T-cell (primary cell): ENCODE results near the gene OR6B1. TPM values are rescaled to one million over a fixed set of nuclear protein-coding genes. Genes with fewer than 3 reads are reported as not detected.
"Not testable (repeated sequence)": the region's sequence is repeated elsewhere in the genome, so short reads cannot be mapped to it uniquely, and the experiment has no call there.

Source experiments
- ATAC-seq, 4 experiments: fragments of 200-7000 bp in 3 of 4; fragments of 150-1000 bp in 1 of 4; cut with Tn5 transposase; replicated peaks in 1 of 4; 1 replicate in 3 of 4; 2 replicates in 1 of 4; pipeline ENCODE4 v1.10.0; 2021; ENCODE audit warnings: moderate library complexity in 3 of 4, mild to moderate bottlenecking in 2 of 4, moderate number of reproducible peaks in 1 of 4
- CTCF ChIA-PET, 2 donors: fragments of 300-600 bp; sonication (Branson Sonifier 250); formaldehyde crosslinking; loops; one replicate each; lab custom pipeline; 2022; ENCODE audit warnings: antibody characterized with exemption in 2 of 2; lab: Charles Lee
- POLR2A ChIA-PET, 2 donors: fragments of 300-600 bp; sonication (Branson Sonifier 250); formaldehyde crosslinking; loops; one replicate each; lab custom pipeline; 2022; ENCODE audit warnings: antibody characterized with exemption in 2 of 2; lab: Charles Lee
- DNase-seq, 35 experiments: peaks; one replicate each; pipeline versions ENCODE4 v3.0.0 to v3.0.0-alpha.2; 2013 to 2023
- H3K27ac ChIP-seq: one replicate; pipeline ENCODE4 v1.5.1; 2013; ENCODE audit warnings: low read length
- H3K27me3 ChIP-seq, 2 experiments: replicated peaks in 1 of 2; 1 replicate in 1 of 2; 2 replicates in 1 of 2; pipeline versions ENCODE4 v1.6.1 to v1.7.0; 2013; ENCODE audit warnings: low read length in 1 of 2, mixed read lengths in 1 of 2; ENCODE audit not compliant: control insufficient read depth in 2 of 2, insufficient read depth in 2 of 2; ENCODE audit errors: extremely low read depth in 1 of 2
- H3K36me3 ChIP-seq, 2 donors: 1 replicate in 1 of 2; 2 replicates in 1 of 2; pipeline versions ENCODE4 v1.6.1 to v1.7.0; 2013; ENCODE audit warnings: low read length in 1 of 2; ENCODE audit not compliant: control insufficient read depth in 2 of 2, insufficient read depth in 1 of 2; ENCODE audit errors: extremely low read depth in 1 of 2
- H3K4me1 ChIP-seq, 2 experiments: 1 replicate in 1 of 2; 2 replicates in 1 of 2; pipeline versions ENCODE4 v1.6.1 to v1.7.0; 2013; ENCODE audit warnings: low read length in 2 of 2, mixed read lengths in 1 of 2; ENCODE audit not compliant: insufficient read depth in 2 of 2, control insufficient read depth in 1 of 2; ENCODE audit errors: extremely low read depth in 1 of 2
- H3K4me3 ChIP-seq, 2 donors: 1 replicate in 1 of 2; 2 replicates in 1 of 2; pipeline versions ENCODE4 v1.5.1 to v1.7.0; 2013; ENCODE audit warnings: mild to moderate bottlenecking in 2 of 2, low read length in 1 of 2, moderate library complexity in 1 of 2; ENCODE audit not compliant: control insufficient read depth in 1 of 2; ENCODE audit errors: extremely low read depth in 1 of 2
- H3K9me3 ChIP-seq: 2 replicates; pipeline ENCODE4 v1.7.0; 2013
- H3K27ac Mint-ChIP-seq, 2 donors: one replicate each; pipeline ENCODE4 v1.8.0; 2020 to 2021; ENCODE audit warnings: mild to moderate bottlenecking in 2 of 2, mixed read lengths in 2 of 2
- H3K27me3 Mint-ChIP-seq, 2 donors: one replicate each; pipeline ENCODE4 v1.8.0; 2021 to 2022; ENCODE audit warnings: mixed read lengths in 2 of 2
- H3K36me3 Mint-ChIP-seq: one replicate; pipeline ENCODE4 v1.8.0; 2021; ENCODE audit warnings: mixed read lengths
- H3K4me1 Mint-ChIP-seq, 3 donors: one replicate each; pipeline ENCODE4 v1.8.0; 2020 to 2022; ENCODE audit warnings: mixed read lengths in 3 of 3, mild to moderate bottlenecking in 1 of 3
- H3K4me3 Mint-ChIP-seq, 3 donors: one replicate each; pipeline ENCODE4 v1.8.0; 2020 to 2022; ENCODE audit warnings: mild to moderate bottlenecking in 3 of 3, mixed read lengths in 3 of 3, moderate library complexity in 3 of 3
- H3K9me3 Mint-ChIP-seq, 3 donors: one replicate each; pipeline ENCODE4 v1.8.0; 2020 to 2022; ENCODE audit warnings: mixed read lengths in 3 of 3
- WGBS: methylation state at CpG from one replicate; pipeline ENCODE4 v1.1.5; 2013; ENCODE audit warnings: missing lambda C conversion rate; ENCODE audit not compliant: insufficient coverage; 5-methylcytosine and 5-hydroxymethylcytosine counted together
- total RNA-seq, 35 experiments: library from RNA in 6 of 35; stranded (reverse) in 6 of 35; fragments of 120-200 nt in 1 of 35; gene quantifications; one replicate each; pipeline versions ENCODE4 v1.2.1 to v1.2.4 and lab custom pipeline; 2013 to 2026

Gene OR6B1
- total RNA-seq, 5 donors from 2014 or later (not counting 1 experiment from before 2014, with no cell fraction given) = not detected

DNA sequence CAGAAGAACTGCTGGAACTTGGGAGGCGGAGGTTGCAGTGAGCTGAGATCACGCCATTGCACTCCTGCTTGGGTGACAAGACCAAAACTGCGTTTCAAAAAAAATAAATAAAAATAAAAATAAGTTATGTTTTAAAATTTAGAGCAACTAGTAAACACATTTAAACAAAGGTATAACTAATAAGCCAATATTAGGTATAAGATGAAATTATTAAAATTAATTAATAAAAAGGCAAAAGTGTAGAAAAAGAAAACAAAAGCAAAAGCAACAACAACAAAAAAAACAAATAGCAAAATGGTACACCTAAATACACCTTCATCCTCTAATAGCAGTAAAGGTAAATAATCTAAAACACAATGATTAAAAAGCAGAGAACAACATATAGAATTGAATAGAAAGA is 6.2 kb upstream of the OR6B1 start:
- POLR2A ChIA-PET = no interaction called here
- no peak overlapping the region for H3K27ac ChIP-seq
- no peak overlapping the region for H3K4me3 Mint-ChIP-seq
- no peaks in the 10 kb centered on the region for H3K4me1 ChIP-seq
- H3K9me3 ChIP-seq = no peaks in the 10 kb centered on the region
- H3K9me3 Mint-ChIP-seq = peaks cover 8 to 22% (median 8%) of the 10 kb centered on the region in 3 donors
- H3K4me3 ChIP-seq = no peak overlapping the region
- DNase-seq = no peak
- H3K27me3 Mint-ChIP-seq = peaks cover 6 to 13% of the 10 kb centered on the region in 2 donors
- CTCF ChIA-PET = no interaction called here
- H3K27ac Mint-ChIP-seq = no peak overlapping the region
- H3K27me3 ChIP-seq = no peaks in the 10 kb centered on the region
- ATAC-seq = no peak
- H3K4me1 Mint-ChIP-seq = no peaks in the 10 kb centered on the region
- no peaks in the 10 kb centered on the region for H3K36me3 ChIP-seq
- H3K36me3 Mint-ChIP-seq = peaks cover 5% of the 10 kb centered on the region
- no CpG with 5 or more reads among the region's 3 CpGs for WGBS

DNA sequence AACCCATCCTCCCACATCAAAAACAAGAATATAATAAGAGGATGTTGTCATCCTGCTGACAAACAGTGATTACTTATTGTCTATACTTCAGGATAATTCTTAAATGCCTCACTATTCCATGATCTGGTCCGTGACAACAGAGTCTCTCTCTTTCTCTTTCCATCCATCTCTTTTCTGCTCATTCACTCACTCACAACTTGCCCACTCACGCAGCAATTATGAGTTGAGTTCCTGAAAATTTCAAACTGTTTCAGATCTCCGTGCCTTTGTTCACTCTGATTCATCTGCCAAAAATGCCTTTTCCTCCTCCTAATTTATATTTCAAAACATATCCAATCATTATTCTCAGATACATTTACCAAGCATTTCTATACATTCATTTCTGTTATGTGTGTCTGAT is 1.4 kb downstream of the OR6B1 start:
- Histone ChIP-seq H3K4me1 (no peaks in the 10 kb centered on the region), H3K36me3 (no peaks in the 10 kb centered on the region), H3K27me3 (no peaks in the 10 kb centered on the region), H3K27ac (no peak overlapping the region), H3K4me3 (no peak overlapping the region), H3K9me3 (no peaks in the 10 kb centered on the region)
- Mint-ChIP-seq H3K4me3 (no peak overlapping the region), H3K27ac (no peak overlapping the region), H3K4me1 (no peaks in the 10 kb centered on the region), H3K27me3 (peaks cover 7 to 21% of the 10 kb centered on the region in 2 donors), H3K36me3 (no peaks in the 10 kb centered on the region), H3K9me3 (no peaks in the 10 kb centered on the region)
- DNase-seq (no peak), ATAC-seq (no peak)
- POLR2A ChIA-PET = no interaction called here
- CTCF ChIA-PET = no interaction called here
- 59% methylated on average over 2 of the region's 3 CpGs for WGBS

- Mint-ChIP-seq H3K9me3 (peaks cover 4 to 15% (median 12%) of the 10 kb centered on the region in 3 donors), H3K4me3 (no peak overlapping the region), H3K27ac (no peak overlapping the region), H3K27me3 (peaks cover 16 to 25% of the 10 kb centered on the region in 2 donors), H3K4me1 (no peaks in the 10 kb centered on the region), H3K36me3 (no peaks in the 10 kb centered on the region)
- Histone ChIP-seq H3K4me3 (no peak overlapping the region), H3K27me3 (no peaks in the 10 kb centered on the region), H3K4me1 (no peaks in the 10 kb centered on the region), H3K9me3 (no peaks in the 10 kb centered on the region), H3K36me3 (no peaks in the 10 kb centered on the region), H3K27ac (no peak overlapping the region)
- DNase-seq (no peak), ATAC-seq (no peak)
- POLR2A ChIA-PET = no interaction called here
- CTCF ChIA-PET = no interaction called here
- WGBS = 100% methylated on average over 1 of the region's 5 CpGs
Observed at GRCh38 chr7:144004703-144005102, 4.6 kb downstream of the OR6B1 start.

- Mint-ChIP-seq H3K4me1 (no peaks in the 10 kb centered on the region), H3K36me3 (no peaks in the 10 kb centered on the region), H3K9me3 (peaks cover 8 to 25% (median 19%) of the 10 kb centered on the region in 3 donors), H3K27ac (no peak overlapping the region), H3K27me3 (peaks cover 16 to 26% of the 10 kb centered on the region in 2 donors), H3K4me3 (no peak overlapping the region)
- no peaks in the 10 kb centered on the region for H3K4me1 ChIP-seq
- ATAC-seq (no peak), DNase-seq (no peak)
- WGBS = no CpG with 5 or more reads among the region's 1 CpG
- no peak overlapping the region for H3K27ac ChIP-seq
- no peaks in the 10 kb centered on the region for H3K36me3 ChIP-seq
- no peak overlapping the region for H3K4me3 ChIP-seq
- ChIA-PET POLR2A (no interaction called here), CTCF (no interaction called here)
- peaks cover 0 to 2% of the 10 kb centered on the region in 2 experiments for H3K27me3 ChIP-seq
- no peaks in the 10 kb centered on the region for H3K9me3 ChIP-seq
Observed at GRCh38 chr7:144006029-144006691, 6.0 kb downstream of the OR6B1 start.

DNA sequence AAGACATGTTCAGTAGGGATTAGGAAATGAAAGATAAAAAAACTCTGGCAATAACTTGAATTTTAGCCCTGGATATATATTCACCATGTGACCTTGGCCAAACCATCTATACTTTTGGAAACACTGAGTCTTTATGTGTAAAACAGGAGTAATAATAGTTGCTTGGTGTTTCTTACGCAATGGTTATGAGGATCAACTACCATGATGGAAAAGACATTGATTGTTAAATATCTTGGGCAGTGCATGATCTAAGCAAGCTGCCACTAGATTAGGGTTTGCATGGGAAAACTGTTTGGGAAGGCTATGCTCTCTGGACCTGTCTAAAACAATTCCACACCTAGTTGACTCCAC is 6.5 kb downstream of the OR6B1 start:
- CTCF ChIA-PET = no interaction called here
- H3K4me3 Mint-ChIP-seq = no peak overlapping the region
- 100% methylated on average over 1 of the region's 1 CpG for WGBS
- no peaks in the 10 kb centered on the region for H3K4me1 Mint-ChIP-seq
- peaks cover 0 to 2% of the 10 kb centered on the region in 2 experiments for H3K27me3 ChIP-seq
- no peaks in the 10 kb centered on the region for H3K9me3 ChIP-seq
- no peaks in the 10 kb centered on the region for H3K36me3 ChIP-seq
- H3K27ac Mint-ChIP-seq = no peak overlapping the region
- no peaks in the 10 kb centered on the region for H3K36me3 Mint-ChIP-seq
- H3K27ac ChIP-seq = no peak overlapping the region
- ATAC-seq (no peak), DNase-seq (no peak)
- peaks cover 8 to 25% (median 19%) of the 10 kb centered on the region in 3 donors for H3K9me3 Mint-ChIP-seq
- POLR2A ChIA-PET = no interaction called here
- no peaks in the 10 kb centered on the region for H3K4me1 ChIP-seq
- H3K27me3 Mint-ChIP-seq = peaks cover 19 to 31% of the 10 kb centered on the region in 2 donors
- H3K4me3 ChIP-seq = no peak overlapping the region

GRCh38 chr7:144009361-144009760 is 9.2 kb downstream of the OR6B1 start:
- CTCF ChIA-PET = no interaction called here
- Histone ChIP-seq H3K36me3 (no peaks in the 10 kb centered on the region), H3K27me3 (peaks cover 0 to 2% of the 10 kb centered on the region in 2 experiments), H3K9me3 (no peaks in the 10 kb centered on the region), H3K4me1 (no peaks in the 10 kb centered on the region), H3K4me3 (no peak overlapping the region), H3K27ac (no peak overlapping the region)
- Mint-ChIP-seq H3K36me3 (no peaks in the 10 kb centered on the region), H3K4me3 (no peak overlapping the region), H3K4me1 (no peaks in the 10 kb centered on the region), H3K27me3 (peaks cover 19 to 45% of the 10 kb centered on the region in 2 donors), H3K9me3 (peaks cover 8 to 25% (median 19%) of the 10 kb centered on the region in 3 donors), H3K27ac (no peak overlapping the region)
- 48% methylated on average over 2 of the region's 2 CpGs for WGBS
- ATAC-seq (no peak), DNase-seq (no peak)
- POLR2A ChIA-PET = no interaction called here

DNA sequence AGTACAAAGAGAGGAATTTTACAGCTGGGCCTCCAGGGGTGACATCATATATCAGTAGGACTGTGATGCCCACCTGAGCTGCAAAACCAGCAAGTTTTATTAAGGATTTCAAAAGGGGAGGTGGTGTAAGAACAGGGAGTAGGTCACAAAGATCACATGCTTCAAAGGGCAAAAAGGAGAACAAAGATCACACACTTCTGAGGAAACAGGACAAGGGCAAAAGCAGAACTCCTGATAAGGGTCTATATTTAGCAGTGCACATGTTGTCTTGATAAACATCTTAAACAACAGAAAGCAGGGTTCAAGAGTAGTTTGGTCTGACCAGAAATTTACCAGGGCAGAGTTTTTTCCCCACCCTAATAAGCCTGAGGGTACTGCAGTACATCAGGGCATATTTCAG is 9.9 kb downstream of the OR6B1 start:
- H3K9me3 Mint-ChIP-seq = peaks cover 8 to 25% (median 19%) of the 10 kb centered on the region in 3 donors
- H3K4me1 ChIP-seq, H3K27ac ChIP-seq, H3K4me1 Mint-ChIP-seq, H3K4me3 Mint-ChIP-seq, H3K27ac Mint-ChIP-seq, H3K36me3 ChIP-seq, H3K4me3 ChIP-seq, H3K9me3 ChIP-seq, CTCF ChIA-PET, POLR2A ChIA-PET, H3K27me3 ChIP-seq, ATAC-seq, H3K36me3 Mint-ChIP-seq, DNase-seq: not testable (repeated sequence)
- peaks cover 15 to 40% of the 10 kb centered on the region in 2 donors for H3K27me3 Mint-ChIP-seq
